ENCODE results near the gene DGUOK.

GRCh38 chr2:73907840-73908452 lies 18.7 kb upstream of the DGUOK start:
- TF ChIP-seq POLR2AphosphoS5 (IDR thresholded peaks at IDR 0.05) (no peak), CTCF (IDR thresholded peaks at IDR 0.05; ENCODE audit: poor library complexity, severe bottlenecking) (no peak), EP300 (conservative IDR thresholded peaks at IDR 0.05; ENCODE audit: poor library complexity, severe bottlenecking) (no peak), EZH2 (IDR thresholded peaks at IDR 0.05; ENCODE audit: borderline replicate concordance, insufficient read depth, low read length, poor library complexity, severe bottlenecking) (no peak), SMC3 (conservative IDR thresholded peaks at IDR 0.05; ENCODE audit: poor library complexity) (no peak), RAD21 (conservative IDR thresholded peaks at IDR 0.05) (no peak), TAF1 (IDR thresholded peaks at IDR 0.05; ENCODE audit: low read depth) (no peak), REST (IDR thresholded peaks at IDR 0.05; ENCODE audit: borderline replicate concordance) (no peak), MXI1 (conservative IDR thresholded peaks at IDR 0.05; ENCODE audit: poor library complexity, severe bottlenecking) (no peak)

Measured in neural cell (in vitro differentiated cells).